Endothelial cell of umbilical vein (primary cell): ENCODE measurements around the gene ITFG1. TPM values are rescaled to one million over a fixed set of nuclear protein-coding genes. Genes with fewer than 3 reads are reported as not detected.
A peak's percentile ranks its signal among the peaks of the same experiment; 100 is the strongest.

Experiments
- BruUV-seq: library from RNA; stranded (reverse); fragments of 400-500 nt; replicated peaks from 2 replicates; lab custom pipeline; 2021; lab: Mats Ljungman, UMichigan
- CTCF ChIA-PET: fragments of 300-600, 350-600 bp; sonication (Branson Sonifier 250); formaldehyde crosslinking; loops from one replicate; lab custom pipeline; 2021; ENCODE audit warnings: antibody characterized with exemption, inconsistent platforms; lab: Charles Lee
- POLR2A ChIA-PET: fragments of 300-600, 350-600 bp; sonication (Branson Sonifier 250); formaldehyde crosslinking; loops from one replicate; lab custom pipeline; 2021; ENCODE audit warnings: antibody characterized with exemption, inconsistent platforms; lab: Charles Lee
- DNase-seq: peaks from one replicate; pipeline ENCODE4 v3.0.0-alpha.2; 2011; ENCODE audit warnings: low read depth, low spot score
- FAIRE-seq: peaks from 2 replicates; lab custom pipeline; 2011; peaks lifted over from hg19 to GRCh38; lab: Jason Lieb, UNC
- H2AFZ ChIP-seq: 2 replicates; pipeline ENCODE4 v1.6.0; 2012; ENCODE audit warnings: low read depth, low read length, control low read depth, inconsistent platforms
- H3K27ac ChIP-seq: 2 replicates; pipeline ENCODE4 v1.5.1; 2011; ENCODE audit warnings: low read depth, mild to moderate bottlenecking, control low read depth, low read length, moderate library complexity; ENCODE audit not compliant: insufficient read depth
- H3K27me3 ChIP-seq, 2 experiments: 2 replicates each; pipeline versions ENCODE4 v1.6.0 to v1.6.1; 2011; ENCODE audit warnings: low read length in 2 of 2, mixed read lengths in 1 of 2; ENCODE audit not compliant: control insufficient read depth in 2 of 2, insufficient read depth in 2 of 2
- H3K36me3 ChIP-seq, 2 experiments: 2 replicates in 1 of 2; 3 replicates in 1 of 2; pipeline ENCODE4 v1.5.1; 2011; ENCODE audit warnings: low read length in 2 of 2, mild to moderate bottlenecking in 1 of 2, moderate library complexity in 1 of 2; ENCODE audit not compliant: control insufficient read depth in 2 of 2, insufficient read depth in 2 of 2; ENCODE audit errors: extremely low read depth in 1 of 2
- H3K4me1 ChIP-seq: 3 replicates; pipeline ENCODE4 v1.5.1; 2011; ENCODE audit warnings: mild to moderate bottlenecking, low read length; ENCODE audit not compliant: control insufficient read depth, insufficient read depth; ENCODE audit errors: extremely low read depth
- H3K4me2 ChIP-seq: 2 replicates; pipeline ENCODE4 v1.6.1; 2011; ENCODE audit warnings: low read length, control low read depth, mixed read lengths; ENCODE audit not compliant: insufficient read depth
- H3K4me3 ChIP-seq, 3 experiments: fragments of 200-600 bp in 1 of 3; sonication (generic), shearing (Covaris generic) in 1 of 3; replicated peaks in 1 of 3; 2 replicates each; pipeline ENCODE4 v1.5.1; 2011 to 2016; ENCODE audit warnings: control low read depth in 3 of 3, low read length in 3 of 3, mild to moderate bottlenecking in 2 of 3, inconsistent platforms in 1 of 3, low read depth in 1 of 3, moderate library complexity in 1 of 3; ENCODE audit not compliant: insufficient read depth in 1 of 3
- H3K79me2 ChIP-seq: 2 replicates; pipeline ENCODE4 v1.6.0; 2012; ENCODE audit warnings: low read length, inconsistent platforms; ENCODE audit not compliant: control insufficient read depth, insufficient read depth
- H3K9ac ChIP-seq: replicated peaks from 2 replicates; pipeline ENCODE3; 2011; ENCODE audit warnings: low read length, control low read depth; ENCODE audit not compliant: insufficient read depth; ENCODE audit errors: extremely low read depth
- H3K9me1 ChIP-seq: replicated peaks from 3 replicates; pipeline ENCODE4 v1.6.0; 2011; ENCODE audit warnings: mild to moderate bottlenecking, low read length; ENCODE audit not compliant: control insufficient read depth, insufficient read depth; ENCODE audit errors: extremely low read depth
- H3K9me3 ChIP-seq: replicated peaks from 2 replicates; pipeline ENCODE4 v1.5.1; 2012; ENCODE audit warnings: low read length, inconsistent platforms; ENCODE audit not compliant: control insufficient read depth, insufficient read depth
- H4K20me1 ChIP-seq: replicated peaks from 2 replicates; pipeline ENCODE3; 2011; ENCODE audit warnings: mild to moderate bottlenecking, low read length; ENCODE audit not compliant: control insufficient read depth, insufficient read depth; ENCODE audit errors: extremely low read depth
- EZH2 ChIP-seq: IDR thresholded peaks from 2 replicates; pipeline ENCODE4 v1.6.1; 2012; ENCODE audit warnings: borderline replicate concordance, low read depth, mild to moderate bottlenecking, moderate library complexity, low read length, inconsistent platforms; ENCODE audit not compliant: severe bottlenecking
- FOS ChIP-seq: IDR thresholded peaks from 2 replicates; pipeline ENCODE4 v1.6.1; 2011; ENCODE audit warnings: mild to moderate bottlenecking, low read length, moderate library complexity, borderline replicate concordance; ENCODE audit not compliant: insufficient read depth
- GATA2 ChIP-seq: IDR thresholded peaks from 2 replicates; pipeline ENCODE4 v1.7.0; 2011; ENCODE audit warnings: low read depth, mild to moderate bottlenecking, moderate library complexity, mixed read lengths, low read length; ENCODE audit not compliant: insufficient read length, insufficient read depth
- JUN ChIP-seq: IDR thresholded peaks from 2 replicates; pipeline ENCODE4 v1.6.1; 2011; ENCODE audit warnings: borderline replicate concordance, low read depth; ENCODE audit not compliant: insufficient read length, insufficient read depth
- MYC ChIP-seq: IDR thresholded peaks from one replicate; pipeline ENCODE4 v1.6.1; 2011; ENCODE audit warnings: mild to moderate bottlenecking, low read depth, low read length
- POLR2A ChIP-seq: IDR thresholded peaks from 2 replicates; pipeline ENCODE4 v1.6.1; 2012; ENCODE audit warnings: low read depth, mild to moderate bottlenecking, control low read depth, low read length
- POLR2AphosphoS5 ChIP-seq: IDR thresholded peaks from 2 replicates; pipeline ENCODE4 v1.6.1; 2012; ENCODE audit warnings: low read depth, mild to moderate bottlenecking, control low read depth, low read length, moderate library complexity; ENCODE audit not compliant: insufficient read depth
- dilution Hi-C: fragments of 300-500 bp; cut with MboI; formaldehyde crosslinking; loops from one replicate; pipeline ENCODE4 v1.15.0; 2019; ENCODE audit warnings: low sequenced_read_pairs; ENCODE audit not compliant: extremely low pct_ligation_motif_present
- intact Hi-C: fragments of 100-400 bp; cut with micrococcal nuclease; formaldehyde crosslinking; loops from one replicate; pipeline ENCODE4 v1.10.0; 2022
- polyA plus RNA-seq, 4 experiments: library from polyadenylated mRNA; depleted of rRNA in 3 of 4; stranded (reverse) in 3 of 4; unstranded in 1 of 4; fragments of >200 nt; gene quantifications; 2 replicates each; pipeline versions ENCODE4 v1.2.1 to v1.2.3, GENCODE V29; 2011 to 2012; ENCODE audit warnings: missing spikeins in 1 of 4
- total RNA-seq: library from RNA; stranded (reverse); gene quantifications from 2 replicates; pipeline ENCODE4 v1.2.3, GENCODE V29; 2021
- TF ChIP-seq, protein P1 (sequence below), 2 donors: IDR thresholded peaks; 1 replicate in 1 of 2; 2 replicates in 1 of 2; pipeline ENCODE4 v1.5.1; 2011; ENCODE audit warnings: low read length in 2 of 2, mild to moderate bottlenecking in 2 of 2, moderate library complexity in 2 of 2, control low read depth in 1 of 2, inconsistent platforms in 1 of 2, low read depth in 1 of 2; ENCODE audit not compliant: insufficient read depth in 1 of 2; ENCODE audit errors: extremely low read depth in 1 of 2
- TF ChIP-seq, protein P2 (sequence below): IDR thresholded peaks from 2 replicates; pipeline ENCODE4 v1.6.1; 2011; ENCODE audit not compliant: insufficient read depth, insufficient read length

Gene ITFG1
- total and polyA plus RNA-seq, 2 donors (not counting 3 experiments of a cell fraction or from before 2014, with no cell fraction given): 32.1 to 44.2 TPM

DNA sequence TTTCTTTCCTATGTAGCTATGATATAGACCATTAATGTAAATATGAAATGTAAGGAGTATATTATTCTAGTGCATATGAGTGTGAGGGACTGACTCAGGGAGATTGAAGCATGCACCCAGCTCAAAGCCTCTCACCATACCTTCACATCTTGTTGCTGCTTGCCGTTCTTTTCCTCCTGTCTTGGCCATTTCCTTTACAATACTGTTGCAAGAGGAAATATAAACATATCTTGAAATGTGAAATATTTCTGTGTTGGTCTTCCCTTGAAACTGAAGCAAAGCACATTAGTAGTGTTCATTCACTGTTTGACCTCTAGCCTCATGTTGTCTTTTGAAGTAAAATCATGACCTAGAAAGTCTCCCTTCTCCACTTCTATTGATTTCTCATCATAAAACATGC, 46.8 kb upstream of the ITFG1 start:
- DNase-seq: peak; percentile 8
- Histone ChIP-seq H4K20me1 (no peaks in the 10 kb centered on the region), H3K9ac (no peak overlapping the region), H3K36me3 (peaks cover 5 to 9% of the 10 kb centered on the region in 2 experiments), H3K9me1 (no peaks in the 10 kb centered on the region), H3K4me3 (no peak overlapping the region), H3K9me3 (no peaks in the 10 kb centered on the region), H2AFZ (no peak overlapping the region), H3K79me2 (no peaks in the 10 kb centered on the region), H3K27ac (no peak overlapping the region), H3K27me3 (no peaks in the 10 kb centered on the region), H3K4me2 (no peak overlapping the region), H3K4me1 (no peaks in the 10 kb centered on the region)
- no TSS peak for BruUV-seq
- POLR2A ChIA-PET: no interaction called here
- dilution Hi-C loops (no loop called here), intact Hi-C loops (no loop called here)
- FAIRE-seq: peak; percentile 70
- CTCF ChIA-PET: interaction anchor here (0.7 kb wide), 1 partner anchor 20 kb away, joined by 3 read pairs; no protein-coding TSS in a partner anchor
- TF ChIP-seq JUN (no peak), FOS (no peak), EZH2 (no peak), POLR2A (no peak), MYC (no peak), GATA2 (no peak), POLR2AphosphoS5 (no peak)
- TF ChIP-seq, protein P1, sequence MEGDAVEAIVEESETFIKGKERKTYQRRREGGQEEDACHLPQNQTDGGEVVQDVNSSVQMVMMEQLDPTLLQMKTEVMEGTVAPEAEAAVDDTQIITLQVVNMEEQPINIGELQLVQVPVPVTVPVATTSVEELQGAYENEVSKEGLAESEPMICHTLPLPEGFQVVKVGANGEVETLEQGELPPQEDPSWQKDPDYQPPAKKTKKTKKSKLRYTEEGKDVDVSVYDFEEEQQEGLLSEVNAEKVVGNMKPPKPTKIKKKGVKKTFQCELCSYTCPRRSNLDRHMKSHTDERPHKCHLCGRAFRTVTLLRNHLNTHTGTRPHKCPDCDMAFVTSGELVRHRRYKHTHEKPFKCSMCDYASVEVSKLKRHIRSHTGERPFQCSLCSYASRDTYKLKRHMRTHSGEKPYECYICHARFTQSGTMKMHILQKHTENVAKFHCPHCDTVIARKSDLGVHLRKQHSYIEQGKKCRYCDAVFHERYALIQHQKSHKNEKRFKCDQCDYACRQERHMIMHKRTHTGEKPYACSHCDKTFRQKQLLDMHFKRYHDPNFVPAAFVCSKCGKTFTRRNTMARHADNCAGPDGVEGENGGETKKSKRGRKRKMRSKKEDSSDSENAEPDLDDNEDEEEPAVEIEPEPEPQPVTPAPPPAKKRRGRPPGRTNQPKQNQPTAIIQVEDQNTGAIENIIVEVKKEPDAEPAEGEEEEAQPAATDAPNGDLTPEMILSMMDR (IDR thresholded peaks at IDR 0.05; ENCODE audit: extremely low read depth in 1 of 2, insufficient read depth in 1 of 2, low read depth in 1 of 2, low read length in 2 of 2): no peak
- TF ChIP-seq, protein P2, sequence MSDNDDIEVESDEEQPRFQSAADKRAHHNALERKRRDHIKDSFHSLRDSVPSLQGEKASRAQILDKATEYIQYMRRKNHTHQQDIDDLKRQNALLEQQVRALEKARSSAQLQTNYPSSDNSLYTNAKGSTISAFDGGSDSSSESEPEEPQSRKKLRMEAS: no peak
